Motor neuron (in vitro differentiated cells): ENCODE data around the gene TMEM114. TPM values are rescaled to one million over a fixed set of nuclear protein-coding genes. Genes with fewer than 3 reads are reported as not detected.

ENCODE experiments used
- ATAC-seq, 8 experiments: fragments of 200-7000 bp; cut with Tn5 transposase; replicated peaks in 6 of 8; 2 replicates each; pipeline ENCODE4 v1.8.0; 2021; ENCODE audit warnings: mild to moderate bottlenecking in 8 of 8, moderate library complexity in 8 of 8
- H3K27ac ChIP-seq, 2 donors: fragments of 250-450 bp; sonication (Bioruptor Pico); 2 replicates each; pipeline ENCODE4 v1.9.0; 2021; ENCODE audit warnings: antibody characterized with exemption in 2 of 2, mild to moderate bottlenecking in 2 of 2, moderate library complexity in 1 of 2
- H3K4me1 ChIP-seq, 2 donors: fragments of 250-450 bp; sonication (Bioruptor Pico); replicated peaks in 1 of 2; 2 replicates each; pipeline ENCODE4 v1.6.1; 2021; ENCODE audit warnings: antibody characterized with exemption in 2 of 2, mild to moderate bottlenecking in 2 of 2, moderate library complexity in 1 of 2
- H3K4me3 ChIP-seq, 5 donors: fragments of 250-450 bp; sonication (Bioruptor Pico); 2 replicates each; pipeline ENCODE4 v1.9.0; 2021; ENCODE audit warnings: antibody characterized with exemption in 5 of 5, mild to moderate bottlenecking in 5 of 5, moderate library complexity in 4 of 5
- WGBS, 10 experiments: fragments of 450-650 bp; shearing (Covaris generic); methylation state at CpG; one replicate each; pipeline ENCODE4 v1.0.0; 2022; 5-methylcytosine and 5-hydroxymethylcytosine counted together
- in situ Hi-C, 9 experiments: fragments of 400-800 bp; cut with MboI; loops; one replicate each; pipeline ENCODE4 v1.15.0; 2021; ENCODE audit warnings: low sequenced_read_pairs in 9 of 9, low pct_unique_long_range_greater_than_20kb in 2 of 9; ENCODE audit not compliant: unreplicated experiment in 9 of 9
- total RNA-seq, 8 experiments: library from RNA; unstranded; fragments of 300-600 nt; gene quantifications; 2 replicates each; pipeline versions ENCODE4 v1.2.3 to v1.2.4, GENCODE V29; 2022

Gene TMEM114
- 1 to 10 TPM in 1 of 8 experiments, under 1 TPM in 2, not detected in 5; 0.21 to 1.3 (median 0.27) TPM for total RNA-seq

DNA sequence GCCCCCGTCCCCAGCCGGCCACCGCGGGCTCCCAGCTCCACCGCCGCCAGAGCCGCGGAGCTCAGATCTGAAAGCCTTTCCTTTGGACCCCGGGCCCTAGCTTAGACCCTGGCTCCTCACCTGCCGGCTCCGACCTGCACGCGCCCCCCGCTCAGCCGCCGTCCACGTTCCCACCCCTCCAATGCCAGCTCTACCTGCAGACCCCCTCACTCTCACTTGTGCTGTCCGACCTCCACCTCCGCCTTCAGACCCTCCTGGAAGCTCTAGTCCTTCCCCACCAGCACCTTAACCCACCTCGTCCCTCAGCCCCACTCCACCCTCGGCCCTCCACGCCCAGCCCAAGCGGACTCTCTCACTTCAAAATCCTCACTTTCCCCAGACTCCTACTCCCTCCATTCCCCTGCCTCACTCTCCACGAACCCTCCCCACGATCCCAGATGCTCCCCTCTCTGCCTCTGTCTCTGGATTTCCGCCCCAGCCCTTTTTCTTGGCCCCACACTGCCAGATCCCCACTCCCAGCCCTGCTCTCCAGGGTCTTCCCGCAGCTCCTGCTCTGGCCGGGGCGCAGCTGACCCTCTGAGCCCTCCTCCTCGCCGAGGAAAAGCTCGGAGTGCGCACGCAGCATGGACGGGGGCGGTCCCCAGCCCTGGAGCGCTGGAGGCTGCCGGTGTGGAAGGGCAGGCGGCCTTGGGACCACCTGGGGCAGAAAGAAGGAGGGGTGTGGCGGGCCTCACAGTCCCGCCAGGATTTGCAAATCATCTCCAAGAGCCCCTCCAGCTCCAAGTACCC lies at the start of gene TMEM114:
TMEM114 (minus strand) TSS at position 612 of the 789 bp plus-strand sequence. CDS start 673 bp downstream, outside the sequence.
- Histone ChIP-seq H3K4me1 (peaks cover 9 to 12% of the 10 kb centered on the region in 2 donors), H3K4me3 (peak within 1 kb of the TSS; percentile 29 to 39 (median 34)), H3K27ac (no peak within 1 kb of the TSS)
- ATAC-seq = peak in 6 of 8 experiments; percentile 48 to 60 (median 56)
- WGBS, 10 experiments = 14 to 20% methylated on average over 1 to 5 of the region's 41 CpGs; no CpG with 5 or more reads in 8 of the 10 experiments
- in situ Hi-C loops = no loop called here

DNA sequence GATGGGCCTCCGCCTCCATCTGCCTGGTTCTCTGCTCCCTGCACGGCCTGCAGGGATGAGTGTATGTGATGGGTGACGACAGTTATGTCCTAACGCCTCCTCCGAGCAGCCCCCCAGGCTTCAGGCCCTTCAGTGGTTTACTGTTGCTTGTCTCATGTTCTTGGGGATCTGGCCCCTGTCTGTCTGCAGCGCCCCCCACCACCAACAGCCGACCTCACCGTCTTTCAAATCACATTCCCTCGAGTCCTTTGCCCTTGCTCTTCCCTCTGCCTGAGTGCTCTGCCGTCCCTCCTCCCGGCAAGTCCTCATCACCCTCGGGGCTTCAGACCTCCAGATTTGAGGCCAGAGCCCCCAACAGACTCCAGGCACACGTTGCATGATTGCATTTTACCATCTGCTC lies 49.4 kb upstream of the TMEM114 start:
- peaks cover 0 to 3% of the 10 kb centered on the region in 2 donors for H3K4me1 ChIP-seq
- ATAC-seq = no peak
- H3K27ac ChIP-seq = no peak overlapping the region
- 60 to 95% (median 85%) methylated on average over 1 to 6 of the region's 13 CpGs; no CpG with 5 or more reads in 4 of the 10 experiments for WGBS, 10 experiments
- in situ Hi-C loops = no loop called here
- H3K4me3 ChIP-seq = no peak overlapping the region

DNA sequence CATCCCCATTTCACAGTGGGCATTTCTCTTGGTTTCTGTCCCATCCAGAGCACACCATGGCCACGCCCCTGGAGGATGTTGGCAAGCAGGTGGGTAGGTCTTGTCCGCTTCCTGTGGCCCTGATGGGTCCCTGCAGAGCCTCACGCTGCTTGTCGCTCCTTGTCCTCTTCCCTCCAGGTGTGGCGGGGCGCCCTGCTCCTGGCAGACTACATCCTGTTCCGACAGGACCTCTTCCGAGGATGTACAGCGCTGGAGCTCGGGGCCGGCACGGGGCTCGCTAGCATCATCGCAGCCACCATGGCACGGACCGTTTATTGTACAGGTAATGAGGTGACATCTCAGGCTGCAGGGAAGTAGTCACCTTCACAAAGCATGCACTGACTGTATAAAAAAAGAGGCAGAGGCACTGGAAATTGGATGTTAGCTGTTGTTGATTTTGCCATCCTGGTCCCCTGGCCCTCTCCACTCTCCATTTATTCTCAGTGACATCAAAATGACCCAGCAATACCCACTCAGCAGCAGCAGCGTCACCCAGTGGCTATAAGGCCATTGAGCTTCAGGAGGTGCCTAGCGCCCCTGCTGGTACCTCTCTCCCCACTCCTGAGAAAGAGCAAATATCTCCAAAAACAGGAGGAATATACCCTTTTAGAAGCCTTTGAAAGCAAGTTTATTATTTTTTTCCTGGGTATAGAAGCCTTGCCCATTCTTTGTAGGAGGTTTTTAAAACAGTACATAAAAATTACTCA lies 44.9 kb upstream of the TMEM114 start:
- in situ Hi-C loops = no loop called here
- ATAC-seq = peak in 6 of 8 experiments; percentile 56 to 80 (median 62)
- Histone ChIP-seq H3K27ac (no peak overlapping the region), H3K4me3 (no peak overlapping the region), H3K4me1 (peaks cover 0 to 3% of the 10 kb centered on the region in 2 donors)
- WGBS, 10 experiments = 57 to 100% (median 84%) methylated on average over 1 to 16 of the region's 18 CpGs; no CpG with 5 or more reads in 2 of the 10 experiments

DNA sequence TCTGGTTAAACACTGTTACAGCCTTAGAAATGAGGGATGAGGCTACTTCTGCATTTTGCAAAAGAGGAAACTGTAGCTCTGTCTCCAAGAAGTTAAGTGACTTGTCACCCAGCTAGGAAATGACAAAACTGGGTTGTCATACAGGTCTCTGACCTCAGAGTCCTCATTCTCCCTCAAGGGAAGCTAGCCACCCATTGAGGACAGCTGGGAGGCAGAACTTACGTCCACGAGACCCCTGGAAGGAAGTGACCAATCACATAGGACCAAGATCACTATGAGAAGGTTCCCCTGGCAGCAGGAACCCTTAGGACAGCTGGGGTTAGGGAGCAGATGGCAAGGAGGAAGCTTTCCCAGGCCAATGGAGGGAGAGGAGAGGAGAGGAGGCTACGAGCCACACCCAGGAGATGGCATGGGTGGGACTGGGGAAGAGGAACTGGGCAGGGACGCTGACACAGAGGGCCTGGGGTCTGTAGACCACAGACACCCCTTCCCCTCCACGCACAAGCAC lies 42.4 kb upstream of the TMEM114 start:
- Histone ChIP-seq H3K4me1 (peaks cover 0 to 3% of the 10 kb centered on the region in 2 donors), H3K27ac (no peak overlapping the region), H3K4me3 (no peak overlapping the region)
- 57 to 100% (median 80%) methylated on average over 1 to 3 of the region's 5 CpGs; no CpG with 5 or more reads in 5 of the 10 experiments for WGBS, 10 experiments
- in situ Hi-C loops = no loop called here
- no peak for ATAC-seq

GRCh38 chr16:8631818-8632465 lies 41.6 kb upstream of the TMEM114 start:
- peaks cover 0 to 2% of the 10 kb centered on the region in 2 donors for H3K4me1 ChIP-seq
- no peak overlapping the region for H3K27ac ChIP-seq
- WGBS, 10 experiments = 40 to 83% (median 64%) methylated on average over 1 to 8 of the region's 15 CpGs; no CpG with 5 or more reads in 2 of the 10 experiments
- no peak for ATAC-seq
- in situ Hi-C loops = no loop called here
- no peak overlapping the region for H3K4me3 ChIP-seq

GRCh38 chr16:8631373-8631772 lies 41.1 kb upstream of the TMEM114 start:
- in situ Hi-C loops = no loop called here
- no peaks in the 10 kb centered on the region for H3K4me1 ChIP-seq
- WGBS, 10 experiments = 70 to 100% (median 90%) methylated on average over 2 to 8 of the region's 9 CpGs; no CpG with 5 or more reads in 3 of the 10 experiments
- ATAC-seq = no peak
- H3K27ac ChIP-seq = no peak overlapping the region
- H3K4me3 ChIP-seq = no peak overlapping the region

- no peak overlapping the region for H3K4me3 ChIP-seq
- 81 to 100% (median 96%) methylated on average over 2 to 4 of the region's 11 CpGs; no CpG with 5 or more reads in 2 of the 10 experiments for WGBS, 10 experiments
- in situ Hi-C loops = no loop called here
- ATAC-seq = no peak
- no peaks in the 10 kb centered on the region for H3K4me1 ChIP-seq
- no peak overlapping the region for H3K27ac ChIP-seq
Observed at GRCh38 chr16:8630255-8630953, 40.1 kb upstream of the TMEM114 start.

GRCh38 chr16:8628981-8629725 lies 38.8 kb upstream of the TMEM114 start:
- ATAC-seq = no peak
- Histone ChIP-seq H3K4me3 (no peak overlapping the region), H3K4me1 (no peaks in the 10 kb centered on the region), H3K27ac (no peak overlapping the region)
- WGBS, 10 experiments = 80 to 100% (median 90%) methylated on average over 1 to 7 of the region's 16 CpGs; no CpG with 5 or more reads in 3 of the 10 experiments
- in situ Hi-C loops = no loop called here

GRCh38 chr16:8627456-8627855 lies 37.1 kb upstream of the TMEM114 start:
- H3K27ac ChIP-seq = no peak overlapping the region
- 29 to 100% (median 82%) methylated on average over 1 to 4 of the region's 4 CpGs; no CpG with 5 or more reads in 2 of the 10 experiments for WGBS, 10 experiments
- H3K4me1 ChIP-seq = peaks cover 8 to 11% of the 10 kb centered on the region in 2 donors
- no peak for ATAC-seq
- H3K4me3 ChIP-seq = no peak overlapping the region
- in situ Hi-C loops = no loop called here

DNA sequence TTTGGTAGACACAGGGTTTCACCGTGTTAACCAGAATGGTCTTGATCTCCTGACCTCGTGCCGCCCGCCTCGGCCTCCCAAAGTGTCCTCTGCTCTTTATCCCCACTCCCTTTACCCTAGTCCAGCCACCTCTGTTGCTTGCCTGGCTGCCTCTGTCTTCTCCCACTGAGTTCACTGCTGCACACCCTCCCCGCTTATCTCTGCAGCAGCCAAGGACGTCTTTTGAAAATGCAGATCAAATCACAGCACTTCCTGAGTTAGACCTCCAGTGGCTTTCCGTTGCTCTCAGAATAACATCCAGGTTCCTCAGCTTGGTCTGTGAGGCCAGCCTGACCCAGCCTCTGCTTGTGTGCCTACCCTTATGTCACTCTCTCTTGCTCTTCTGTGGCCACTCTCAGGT lies 36.6 kb upstream of the TMEM114 start:
- no peak overlapping the region for H3K27ac ChIP-seq
- WGBS, 10 experiments = 70 to 100% (median 90%) methylated on average over 1 to 8 of the region's 8 CpGs; no CpG with 5 or more reads in 4 of the 10 experiments
- in situ Hi-C loops = no loop called here
- H3K4me3 ChIP-seq = no peak overlapping the region
- H3K4me1 ChIP-seq = peaks cover 8 to 11% of the 10 kb centered on the region in 2 donors
- ATAC-seq = no peak

- Histone ChIP-seq H3K4me3 (no peak overlapping the region), H3K4me1 (peaks cover 8 to 11% of the 10 kb centered on the region in 2 donors), H3K27ac (no peak overlapping the region)
- ATAC-seq = no peak
- 82 to 100% (median 98%) methylated on average over 1 to 7 of the region's 10 CpGs for WGBS, 10 experiments
- in situ Hi-C loops = no loop called here
Observed at GRCh38 chr16:8625491-8626087, 35.3 kb upstream of the TMEM114 start.
